GOT3 (cell line): ENCODE data around the gene GLIS1.

Source experiments
- DNase-seq: peaks from one replicate; lab custom pipeline; 2025; ENCODE audit warnings: mixed read lengths; lab: John Stamatoyannopoulos, UW

The GLIS1 gene

DNA sequence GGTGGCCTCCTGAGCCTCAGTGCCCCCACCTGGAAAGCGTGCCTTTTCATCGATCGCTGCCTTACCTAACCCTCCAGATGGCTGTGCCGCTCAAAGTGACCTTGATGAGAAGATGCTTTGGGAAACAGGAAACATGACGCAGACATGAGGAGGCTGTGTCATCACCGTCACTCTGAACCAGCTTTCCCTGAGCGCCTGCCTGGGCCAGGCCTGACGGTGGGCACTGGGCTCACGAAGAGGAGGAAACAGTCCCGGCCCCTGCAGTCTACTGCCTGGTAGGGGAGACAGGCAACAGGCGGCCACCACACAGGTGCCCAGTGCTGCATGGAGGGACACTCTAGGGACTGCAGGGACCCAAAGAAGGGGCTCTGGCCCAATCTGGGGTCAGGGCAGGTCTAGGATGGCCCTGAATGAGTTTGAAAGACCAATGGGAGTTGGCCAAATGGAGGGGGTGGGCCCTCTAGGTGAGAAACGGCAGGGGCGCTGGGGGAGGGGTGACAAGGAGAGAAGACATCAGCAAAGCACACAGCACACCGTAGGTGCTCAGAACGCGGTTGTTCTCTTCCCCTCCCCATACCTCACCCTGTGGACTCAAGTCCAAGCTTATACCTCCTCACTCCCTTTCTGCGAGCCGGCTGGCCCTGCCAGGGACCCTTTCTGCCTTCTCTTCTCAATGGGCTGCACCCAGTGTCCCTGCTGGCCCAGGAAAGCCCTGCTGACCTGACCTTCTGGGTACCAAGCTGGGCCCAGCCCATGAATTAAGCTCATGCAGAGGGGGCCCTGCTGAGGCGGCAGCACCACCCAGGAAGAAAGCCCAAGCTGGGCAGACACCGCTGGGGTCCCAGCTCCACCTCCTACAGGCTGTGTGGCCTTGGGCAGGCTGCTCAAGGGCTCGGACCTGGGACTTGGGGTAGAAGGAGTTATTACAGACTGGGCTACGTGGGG lies 44.9 kb downstream of the GLIS1 start:
- no peak for DNase-seq

DNA sequence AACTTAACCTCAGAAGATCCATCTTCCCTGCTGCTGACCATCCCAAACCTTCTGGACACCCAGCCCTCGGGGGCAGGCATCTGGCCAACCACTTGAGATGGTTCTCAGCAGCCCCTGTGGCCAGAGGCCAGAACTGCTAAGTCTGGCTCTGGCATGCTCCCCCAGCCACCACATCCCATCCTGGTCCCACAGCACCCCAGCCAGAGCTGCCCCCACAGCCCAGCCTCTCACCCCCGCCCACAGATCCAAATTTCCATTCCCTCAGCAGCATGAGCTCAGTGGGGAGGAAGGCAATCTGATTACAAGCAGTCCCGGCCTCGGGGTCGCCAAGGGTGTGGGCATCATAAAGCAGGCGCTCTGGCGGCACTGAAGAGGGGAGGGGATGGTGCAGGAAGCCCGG lies 45.6 kb downstream of the GLIS1 start:
- no peak for DNase-seq

- no peak for DNase-seq
Observed at GRCh38 chr1:53691326-53691725, 47.6 kb downstream of the GLIS1 start.

DNA sequence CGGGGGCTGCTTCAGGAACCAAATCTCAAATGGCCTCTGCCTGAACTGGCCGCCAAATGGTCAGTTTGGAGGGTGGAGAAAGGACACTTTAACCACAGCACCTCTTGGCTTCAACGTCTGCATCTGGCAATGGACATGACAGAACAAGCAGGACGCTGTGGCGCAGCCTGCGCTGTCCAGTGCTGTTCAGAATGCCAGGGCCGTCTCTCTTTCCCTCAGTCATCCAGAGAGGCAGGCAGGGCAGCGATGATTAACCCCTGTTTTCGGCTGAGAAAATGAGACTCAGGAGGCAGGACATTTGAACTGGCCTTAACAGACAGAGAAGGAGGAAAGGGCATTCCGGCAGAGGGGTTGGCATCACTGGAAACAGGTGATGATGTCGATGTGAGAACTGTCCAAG lies 48.6 kb downstream of the GLIS1 start:
- DNase-seq, result no peak

DNA sequence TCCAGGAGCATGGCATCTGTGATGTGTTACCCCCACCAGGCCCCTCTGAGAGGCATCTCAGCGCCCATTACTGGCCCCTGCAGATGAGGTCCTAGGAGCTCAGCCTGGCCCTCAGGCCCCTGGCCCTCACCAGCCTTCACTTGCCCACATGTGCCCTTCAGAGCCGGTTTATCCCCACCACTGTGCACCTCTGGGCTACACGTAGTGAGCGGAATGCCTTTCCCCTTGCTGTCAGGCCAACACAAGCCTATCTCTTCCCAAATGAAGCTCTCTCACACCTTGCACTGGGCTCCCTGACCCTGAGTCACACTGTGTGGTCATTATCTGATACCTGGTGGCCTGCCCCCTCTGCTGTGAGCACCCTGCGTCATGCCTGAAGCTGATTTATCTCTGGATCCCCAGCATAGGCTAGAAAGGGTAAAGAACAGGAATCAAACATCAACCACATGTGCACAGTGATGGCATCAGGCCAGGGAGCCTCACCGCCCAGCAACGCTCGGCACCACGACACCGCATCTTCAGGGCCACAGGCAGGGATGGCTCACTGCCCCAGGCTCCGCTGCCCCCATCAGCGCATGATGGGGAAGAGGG lies 49.1 kb downstream of the GLIS1 start:
- no peak for DNase-seq

DNA sequence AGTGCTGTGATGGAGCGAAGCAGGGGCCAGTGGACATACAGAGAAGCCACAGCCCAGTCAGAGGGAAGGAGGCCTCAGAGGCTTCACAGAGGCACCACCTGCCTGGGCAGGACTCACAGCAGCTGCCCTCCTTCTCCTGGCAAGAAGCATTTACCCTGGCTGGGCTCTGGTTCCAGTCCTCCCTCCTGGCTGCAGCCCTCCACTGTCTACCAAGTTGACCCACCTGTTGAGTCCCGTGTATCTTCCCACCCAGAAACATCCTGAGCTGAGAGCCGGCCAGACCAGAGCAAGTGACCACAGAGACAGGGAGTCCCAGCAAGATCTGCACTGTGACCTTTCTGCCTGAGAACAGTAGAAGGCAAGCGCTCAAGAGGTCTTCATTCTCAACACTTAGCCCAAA lies 49.7 kb downstream of the GLIS1 start:
- DNase-seq, result no peak

GRCh38 chr1:53688381-53689102 lies 50.4 kb downstream of the GLIS1 start:
- no peak for DNase-seq

DNA sequence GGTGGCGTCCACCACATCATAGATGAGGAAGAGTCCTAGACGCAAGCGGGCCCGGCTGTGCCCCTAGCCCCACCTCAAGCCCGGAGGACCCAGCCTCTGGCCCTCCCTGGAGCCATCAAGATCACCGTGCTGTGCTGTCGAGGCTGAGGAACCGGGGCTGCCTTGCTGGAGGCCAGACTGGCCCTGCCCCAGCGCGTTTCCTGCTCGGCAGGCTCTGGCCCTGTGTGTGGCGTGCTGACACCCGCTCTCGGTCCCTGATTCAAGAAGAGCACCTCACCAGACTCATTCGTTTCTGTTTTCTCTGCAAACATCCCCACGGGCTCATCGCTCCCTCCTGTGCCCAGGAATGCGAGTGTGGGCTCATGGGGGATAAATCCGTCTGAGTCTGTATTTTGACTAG lies 51.1 kb downstream of the GLIS1 start:
- DNase-seq, result no peak

GRCh38 chr1:53687426-53687825 lies 51.5 kb downstream of the GLIS1 start:
- no peak for DNase-seq

- no peak for DNase-seq
Observed at GRCh38 chr1:53686965-53687267, 52.0 kb downstream of the GLIS1 start.

- DNase-seq, result no peak
Observed at GRCh38 chr1:53686091-53686964, 52.6 kb downstream of the GLIS1 start.

DNA sequence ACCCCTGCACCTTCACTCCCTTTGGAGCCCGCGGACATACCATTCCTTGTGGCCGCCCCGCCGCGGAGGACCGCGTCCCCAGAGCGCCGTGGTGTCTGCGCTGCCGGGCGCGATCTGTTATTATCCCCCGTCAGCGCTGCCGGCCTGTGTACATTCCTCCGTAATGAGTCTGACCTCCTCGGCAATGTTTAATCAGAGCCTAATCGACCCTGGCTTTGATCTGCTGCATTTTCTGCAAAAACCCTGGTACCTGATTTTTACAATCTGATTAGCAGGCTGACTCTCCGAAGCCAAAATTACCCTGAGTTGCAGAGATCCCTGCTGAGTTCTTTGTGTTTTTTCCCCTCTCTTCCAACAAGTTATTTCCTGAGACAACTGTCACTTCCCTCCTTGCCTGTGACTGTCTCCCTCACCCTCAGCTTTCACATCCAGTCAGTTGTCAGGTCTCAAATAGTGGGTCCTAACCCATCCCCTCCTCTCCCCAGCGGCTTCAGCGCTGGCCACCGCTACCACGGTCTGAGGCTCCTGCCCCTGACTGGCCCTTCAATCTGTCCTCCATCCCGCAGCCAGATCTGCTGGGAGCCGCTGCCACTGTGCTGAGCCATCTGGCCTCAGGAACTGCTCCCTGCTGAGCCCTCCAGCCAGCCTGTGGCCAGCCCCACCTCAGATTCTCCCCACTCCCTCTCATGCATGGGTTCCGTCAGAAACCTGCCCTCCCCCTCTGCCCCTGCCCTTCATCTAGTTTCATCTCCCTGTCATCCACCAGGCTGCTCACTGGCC lies 53.5 kb downstream of the GLIS1 start:
- no peak for DNase-seq

GRCh38 chr1:53684741-53685140 lies 54.2 kb downstream of the GLIS1 start:
- no peak for DNase-seq

DNA sequence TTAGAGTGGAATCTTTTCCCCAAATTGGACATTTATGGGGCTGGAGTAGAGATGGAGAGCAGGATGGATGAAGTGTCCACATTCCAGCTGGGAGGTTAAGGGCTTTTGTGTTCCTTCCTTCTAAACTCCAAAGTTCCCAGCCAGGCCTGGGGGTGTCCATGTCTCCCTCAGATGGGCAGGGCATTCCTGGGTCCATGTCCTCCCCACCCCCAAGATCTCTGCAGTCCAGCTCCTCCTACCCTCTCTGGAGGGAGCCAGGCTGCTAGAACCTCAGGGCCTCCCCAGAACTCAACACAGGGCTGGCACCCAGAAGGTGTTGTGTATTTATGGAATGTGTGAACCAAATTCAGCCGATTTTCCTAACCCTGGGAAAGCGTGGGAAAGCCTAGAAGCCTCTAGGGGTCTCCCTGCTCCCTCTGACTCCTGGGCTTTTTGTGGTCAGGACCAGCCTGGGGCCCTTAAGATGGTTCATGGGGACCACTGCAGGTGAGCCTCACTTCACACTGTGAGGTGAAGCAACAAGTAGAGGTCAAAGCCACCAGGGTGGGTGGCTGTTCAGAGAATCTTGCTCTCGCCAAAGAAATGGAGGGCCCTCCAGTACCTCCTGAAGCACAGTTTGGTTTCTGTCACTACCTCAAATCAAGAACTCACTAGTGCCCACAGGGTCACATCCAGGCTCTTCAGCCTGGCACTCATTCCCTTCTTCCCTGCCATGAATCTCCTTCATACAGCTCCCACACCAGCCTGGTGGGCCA lies 54.8 kb downstream of the GLIS1 start:
- no peak for DNase-seq

DNA sequence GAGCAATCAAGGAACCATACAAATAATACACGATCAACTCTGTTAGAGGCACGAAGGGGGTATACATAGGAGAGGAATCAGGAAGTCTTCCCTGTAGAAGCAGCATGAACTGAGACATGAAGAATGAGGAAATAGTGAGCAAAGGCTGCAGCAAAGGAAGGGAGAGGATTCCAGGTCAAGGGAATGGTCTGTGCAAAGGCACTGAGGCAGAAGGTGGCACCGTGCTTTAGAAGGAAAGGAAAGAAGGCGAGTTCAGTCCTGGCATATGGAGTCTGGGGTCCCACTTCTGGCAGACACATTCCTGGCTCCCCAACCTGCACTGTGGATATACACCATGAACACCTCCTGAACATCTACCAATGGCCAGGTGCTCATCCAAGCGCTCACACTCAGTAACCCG lies 56.1 kb downstream of the GLIS1 start:
- no peak for DNase-seq

GRCh38 chr1:53681977-53682685 lies 56.8 kb downstream of the GLIS1 start:
- DNase-seq, result no peak

- no peak for DNase-seq
Observed at GRCh38 chr1:53681351-53681976, 57.5 kb downstream of the GLIS1 start.

DNA sequence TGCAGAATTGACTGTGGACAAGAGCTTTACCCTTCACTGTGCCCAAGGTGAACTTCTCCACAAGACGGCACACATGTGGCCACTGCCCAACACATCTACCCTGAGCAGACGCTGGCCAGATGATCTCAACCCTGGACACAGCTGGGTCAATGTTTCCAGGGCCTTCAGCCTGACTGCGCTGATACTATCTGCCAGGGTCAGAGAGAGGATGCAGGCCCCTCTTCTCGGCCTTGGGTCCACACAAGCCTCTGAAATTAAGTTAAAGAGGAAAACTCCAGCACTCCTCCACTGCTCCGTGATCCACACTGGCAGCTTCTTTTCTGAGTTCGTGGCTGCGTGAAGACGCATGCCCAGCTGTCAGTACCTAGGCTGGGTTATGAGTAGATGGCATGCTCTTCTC lies 58.1 kb downstream of the GLIS1 start:
- DNase-seq, result no peak
